ENCODE data around the gene RASSF4. TPM values are rescaled to one million over a fixed set of nuclear protein-coding genes. Genes with fewer than 3 reads are reported as not detected.

Gene RASSF4
- total RNA-seq, 2 experiments from 2014 or later, result 1.1 to 2.2 TPM

DNA sequence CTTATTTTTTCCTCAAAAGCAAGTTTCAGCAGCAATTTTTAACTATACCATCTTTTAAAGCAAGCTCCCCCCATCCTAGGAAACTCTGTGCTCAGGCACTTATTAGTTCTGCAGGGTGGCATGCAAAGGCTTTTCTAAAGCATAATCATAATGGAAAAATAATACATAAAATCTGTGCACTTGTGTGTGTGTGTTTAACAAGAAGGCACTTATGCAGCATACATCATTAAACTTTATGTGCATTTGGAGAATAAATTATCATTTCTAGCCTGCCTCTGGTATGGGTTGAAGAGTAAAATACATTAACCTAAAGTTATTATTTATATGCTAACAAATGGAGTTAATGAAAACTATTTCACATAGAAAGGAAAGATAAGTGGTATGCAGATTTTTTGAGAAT, 5.6 kb upstream of the RASSF4 start:
- Mint-ChIP-seq H3K36me3 (ENCODE audit: low read depth) (peaks cover 9% of the 10 kb centered on the region), H3K27me3 (ENCODE audit: low read depth) (no peaks in the 10 kb centered on the region), H3K27ac (no peak overlapping the region), H3K9me3 (peaks cover 2% of the 10 kb centered on the region), H3K4me3 (no peak overlapping the region), H3K4me1 (ENCODE audit: low read depth) (peaks cover 12% of the 10 kb centered on the region)
- intact Hi-C loops (cut with micrococcal nuclease), result no loop called here
- DNase-seq, result no peak
- CTCF ChIA-PET, result interaction anchor here (2.8 kb wide), 1 partner anchor 21 kb away, joined by 10 read pairs; no protein-coding TSS in a partner anchor

DNA sequence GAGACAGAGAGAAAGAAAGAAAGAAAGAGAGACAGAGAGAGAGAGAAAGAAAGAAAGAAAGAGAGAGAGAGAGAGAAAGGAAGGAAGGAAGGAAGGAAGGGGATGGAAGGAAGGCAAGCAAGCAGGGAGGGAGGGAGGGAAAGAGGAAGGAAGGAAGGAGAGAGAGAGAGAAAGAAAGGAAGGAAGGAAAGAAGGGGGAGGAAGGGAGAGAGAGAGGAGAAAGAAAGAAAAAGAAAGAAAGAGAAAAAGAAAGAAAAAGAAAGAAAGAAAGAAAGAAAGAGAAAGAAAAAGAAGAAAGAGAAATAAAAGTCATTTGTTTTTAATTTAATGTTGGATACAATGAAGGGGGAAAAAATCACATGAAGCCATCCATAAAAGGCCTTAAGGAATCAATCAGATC, 4.6 kb upstream of the RASSF4 start:
- intact Hi-C loops (cut with micrococcal nuclease), result no loop called here
- Mint-ChIP-seq H3K4me1 (ENCODE audit: low read depth) (peaks cover 12% of the 10 kb centered on the region), H3K36me3 (ENCODE audit: low read depth) (peaks cover 9% of the 10 kb centered on the region), H3K27me3 (ENCODE audit: low read depth) (no peaks in the 10 kb centered on the region), H3K27ac (no peak overlapping the region), H3K9me3 (peaks cover 2% of the 10 kb centered on the region), H3K4me3 (no peak overlapping the region)
- no peak for DNase-seq
- CTCF ChIA-PET, result no interaction called here

DNA sequence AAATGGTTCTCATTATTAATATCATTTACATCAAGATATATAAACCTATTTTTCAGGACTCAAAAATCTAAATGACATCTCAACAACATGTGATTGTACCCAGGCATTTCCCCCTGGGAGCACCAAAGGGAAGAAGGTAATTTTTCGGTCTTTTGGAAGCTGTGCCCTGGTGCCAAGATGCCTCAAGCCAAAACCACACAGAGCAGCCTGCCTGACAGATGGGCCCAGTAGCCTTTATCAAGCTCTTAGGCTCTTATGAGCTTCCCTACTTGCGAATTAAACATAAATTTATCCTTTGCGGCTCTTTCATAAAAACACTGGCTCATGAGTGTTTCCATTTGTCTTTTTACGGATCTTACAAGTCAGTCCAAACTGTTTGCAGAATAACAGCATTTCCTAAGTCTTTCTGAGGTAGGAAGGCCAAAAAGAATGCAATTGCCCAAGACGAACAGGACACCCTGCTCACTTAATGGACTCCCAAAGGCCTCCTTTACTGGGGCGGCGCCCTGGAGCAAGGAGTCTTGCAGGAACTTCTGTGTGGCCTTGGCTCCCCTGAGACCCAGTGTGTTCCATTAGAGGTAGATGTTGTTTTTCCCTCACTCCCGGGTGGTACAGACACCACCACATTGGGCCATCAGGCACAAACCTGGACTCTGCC, 4.1 kb upstream of the RASSF4 start:
- H3K4me1 Mint-ChIP-seq (ENCODE audit: low read depth), result peaks cover 18% of the 10 kb centered on the region
- peaks cover 2% of the 10 kb centered on the region for H3K9me3 Mint-ChIP-seq
- no peaks in the 10 kb centered on the region for H3K27me3 Mint-ChIP-seq (ENCODE audit: low read depth)
- no peak for DNase-seq
- H3K4me3 Mint-ChIP-seq, result no peak overlapping the region
- CTCF ChIA-PET, result interaction anchor here (0.6 kb wide), 1 partner anchor 1349 kb away, joined by 4 read pairs; no protein-coding TSS in a partner anchor
- intact Hi-C loops (cut with micrococcal nuclease), result no loop called here
- H3K27ac Mint-ChIP-seq, result no peak overlapping the region
- peaks cover 9% of the 10 kb centered on the region for H3K36me3 Mint-ChIP-seq (ENCODE audit: low read depth)

DNA sequence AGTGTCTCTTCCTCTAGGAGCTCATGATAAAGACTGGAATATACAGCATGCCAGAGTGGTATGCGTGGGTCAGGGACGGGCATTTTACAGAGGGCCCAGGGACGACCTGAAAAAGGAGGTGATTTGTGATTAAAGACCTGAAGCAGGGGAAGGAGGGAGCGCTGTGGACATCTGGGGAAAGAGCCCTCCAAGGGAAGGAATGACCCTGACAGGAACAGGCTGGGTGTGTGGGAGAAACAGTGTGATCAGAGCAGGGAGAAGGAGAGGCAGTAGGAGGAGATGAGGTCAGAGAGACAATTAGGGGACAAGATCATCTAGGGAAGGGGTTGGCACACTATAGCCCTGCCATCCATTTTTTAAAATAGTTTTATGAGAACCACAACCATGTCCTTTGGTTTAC, 3.4 kb upstream of the RASSF4 start:
- CTCF ChIA-PET, result no interaction called here
- H3K27me3 Mint-ChIP-seq (ENCODE audit: low read depth), result no peaks in the 10 kb centered on the region
- H3K4me3 Mint-ChIP-seq, result no peak overlapping the region
- peaks cover 9% of the 10 kb centered on the region for H3K36me3 Mint-ChIP-seq (ENCODE audit: low read depth)
- DNase-seq, result no peak
- intact Hi-C loops (cut with micrococcal nuclease), result no loop called here
- no peak overlapping the region for H3K27ac Mint-ChIP-seq
- H3K4me1 Mint-ChIP-seq (ENCODE audit: low read depth), result peaks cover 18% of the 10 kb centered on the region
- H3K9me3 Mint-ChIP-seq, result peaks cover 2% of the 10 kb centered on the region

DNA sequence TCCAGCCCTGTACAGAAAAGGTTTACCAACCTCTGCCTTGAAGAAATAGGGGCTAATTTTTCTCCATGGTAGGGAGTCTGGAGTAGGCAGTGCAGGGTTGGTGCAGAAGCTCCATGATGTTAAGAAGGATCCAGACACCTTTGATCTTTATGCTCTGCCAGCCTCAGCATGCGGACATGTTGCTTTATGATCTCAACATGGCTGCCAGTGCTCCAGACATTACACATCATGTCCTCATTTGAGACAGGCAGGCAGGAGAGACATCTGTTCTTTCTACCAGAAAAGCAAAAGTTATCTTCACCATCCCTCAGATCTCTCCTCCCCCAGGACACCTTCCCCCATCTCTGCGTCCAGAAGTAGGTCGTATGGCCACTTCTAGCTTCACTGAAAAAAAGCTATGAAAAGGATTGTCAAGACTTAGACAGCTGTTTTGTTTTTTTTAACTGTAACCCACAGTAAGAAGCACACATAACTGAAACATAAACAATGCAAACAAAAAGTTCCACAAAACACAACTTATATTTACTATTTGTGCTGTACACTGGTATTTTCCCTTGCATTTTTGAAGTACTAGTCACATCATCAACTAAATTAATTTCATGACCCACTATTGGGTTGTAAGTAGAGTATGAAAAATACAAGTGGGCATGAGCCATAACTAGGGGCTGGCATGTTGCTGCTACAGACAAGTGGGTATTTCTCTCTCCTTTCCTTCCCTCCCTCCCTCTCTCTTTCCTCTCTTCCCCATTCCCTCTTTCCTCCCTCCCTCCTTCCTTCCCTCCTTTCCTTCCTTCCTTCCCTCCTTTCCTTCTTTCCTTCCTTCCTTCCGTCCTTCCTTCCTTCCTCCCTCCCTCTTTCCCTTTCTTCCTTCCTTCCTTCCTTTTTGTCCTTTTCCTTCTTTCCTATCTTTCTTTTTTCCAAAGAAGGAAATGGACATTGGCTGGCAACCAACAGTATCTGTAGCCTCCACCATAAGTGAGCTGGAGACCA, 2.6 kb upstream of the RASSF4 start:
- DNase-seq, result no peak
- intact Hi-C loops (cut with micrococcal nuclease), result no loop called here
- Mint-ChIP-seq H3K27ac (no peak overlapping the region), H3K9me3 (peaks cover 2% of the 10 kb centered on the region), H3K27me3 (ENCODE audit: low read depth) (no peaks in the 10 kb centered on the region), H3K4me3 (no peak overlapping the region), H3K36me3 (ENCODE audit: low read depth) (peaks cover 9% of the 10 kb centered on the region), H3K4me1 (ENCODE audit: low read depth) (peaks cover 18% of the 10 kb centered on the region)
- CTCF ChIA-PET, result no interaction called here

DNA sequence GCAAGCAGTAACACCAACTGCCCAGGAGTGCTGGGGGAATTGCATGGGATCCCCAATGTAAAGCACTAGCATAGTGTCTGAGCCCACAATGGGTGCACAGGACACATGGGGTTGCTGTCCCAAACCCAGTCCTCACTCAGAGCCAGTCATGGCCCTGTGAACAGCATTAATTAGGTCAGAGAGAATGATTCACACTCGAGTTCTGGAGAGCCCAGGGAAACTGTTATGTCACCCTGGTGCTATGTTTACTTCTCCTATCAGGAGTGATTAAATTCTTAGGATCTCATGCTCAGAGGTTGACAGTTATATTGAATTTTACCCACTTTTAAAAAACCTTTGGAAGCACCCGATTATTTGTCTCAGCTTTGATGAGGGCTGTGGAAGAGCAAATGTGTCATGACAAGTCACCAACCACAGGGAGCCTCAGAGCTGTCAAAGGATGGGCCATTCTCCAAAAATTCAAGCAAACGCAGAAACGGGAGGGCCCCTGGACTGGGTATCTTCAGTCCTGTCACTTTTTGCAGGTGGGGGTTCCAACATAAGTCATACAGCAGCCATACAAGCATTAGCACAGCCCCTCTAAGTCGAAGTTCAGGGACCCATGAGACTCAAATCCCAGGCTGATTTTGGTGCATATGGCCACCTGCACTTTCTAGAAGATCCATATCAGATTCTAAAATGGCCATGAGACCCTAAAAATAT, 1.3 kb upstream of the RASSF4 start:
- H3K27me3 Mint-ChIP-seq (ENCODE audit: low read depth), result no peaks in the 10 kb centered on the region
- intact Hi-C loops (cut with micrococcal nuclease), result loop anchor here (2.0 kb wide), 2 partner anchors 26 to 42 kb away; partner anchors contain the start of gene ZNF22
- H3K4me1 Mint-ChIP-seq (ENCODE audit: low read depth), result peaks cover 18% of the 10 kb centered on the region
- peaks cover 9% of the 10 kb centered on the region for H3K36me3 Mint-ChIP-seq (ENCODE audit: low read depth)
- H3K27ac Mint-ChIP-seq, result no peak overlapping the region
- no peak for DNase-seq
- CTCF ChIA-PET, result no interaction called here
- H3K9me3 Mint-ChIP-seq, result peaks cover 2% of the 10 kb centered on the region
- H3K4me3 Mint-ChIP-seq, result peak overlapping the region; percentile 80

DNA sequence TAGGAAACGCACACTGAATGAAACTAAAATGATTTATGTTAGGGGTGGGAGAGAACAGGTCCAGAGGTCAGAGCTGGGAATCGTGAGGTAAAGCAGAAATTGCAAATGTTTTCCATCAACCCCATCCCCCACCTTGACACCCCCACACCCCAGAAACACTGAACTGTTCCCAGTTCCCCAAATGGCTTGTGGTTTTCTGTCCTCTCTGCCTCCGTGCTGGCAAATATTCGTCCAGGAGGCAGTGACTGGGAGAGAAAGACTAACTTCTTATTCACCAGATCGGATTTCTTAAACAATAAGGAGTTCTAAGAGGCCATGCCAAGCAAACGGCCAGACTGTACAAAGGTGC, 730 bp upstream of the RASSF4 start:
- Mint-ChIP-seq H3K27ac (peak overlapping the region; percentile 48), H3K4me3 (peak overlapping the region; percentile 80), H3K4me1 (ENCODE audit: low read depth) (peaks cover 18% of the 10 kb centered on the region), H3K9me3 (peaks cover 2% of the 10 kb centered on the region), H3K27me3 (ENCODE audit: low read depth) (no peaks in the 10 kb centered on the region), H3K36me3 (ENCODE audit: low read depth) (peaks cover 9% of the 10 kb centered on the region)
- intact Hi-C loops (cut with micrococcal nuclease), result loop anchor here (1.0 to 2.0 kb wide), 3 partner anchors 16 to 42 kb away; partner anchors contain the start of gene ZNF22
- CTCF ChIA-PET, result no interaction called here
- no peak for DNase-seq

DNA sequence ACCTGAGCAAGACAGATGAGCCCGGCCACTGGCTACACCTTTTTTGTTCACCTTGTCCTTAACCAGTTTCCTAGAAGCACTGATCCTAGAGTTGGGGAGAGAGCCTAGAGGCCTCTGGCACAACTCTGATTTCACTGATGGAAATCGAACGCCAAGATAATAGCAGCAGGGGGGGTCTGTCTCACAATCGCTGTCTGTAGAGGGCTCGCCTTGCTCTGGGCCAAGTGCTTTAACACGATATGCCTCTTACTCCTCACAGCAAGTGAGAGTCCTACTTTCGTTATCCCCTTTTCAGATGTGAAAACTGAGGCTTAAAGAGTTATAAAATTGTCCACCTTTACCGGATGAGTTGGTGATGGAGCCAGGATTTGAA, 472 bp downstream of the RASSF4 start:
- H3K9me3 Mint-ChIP-seq, result peaks cover 2% of the 10 kb centered on the region
- CTCF ChIA-PET, result interaction anchor here (0.9 kb wide), 1 partner anchor 27 kb away, joined by 4 read pairs; no protein-coding TSS in a partner anchor
- no peak for DNase-seq
- peak overlapping the region; percentile 80 for H3K4me3 Mint-ChIP-seq
- H3K4me1 Mint-ChIP-seq (ENCODE audit: low read depth), result peaks cover 16% of the 10 kb centered on the region
- intact Hi-C loops (cut with micrococcal nuclease), result loop anchor here (10.0 kb wide), 1 partner anchor 1145 kb away; no protein-coding TSS in a partner anchor
- peaks cover 8% of the 10 kb centered on the region for H3K36me3 Mint-ChIP-seq (ENCODE audit: low read depth)
- no peak overlapping the region for H3K27ac Mint-ChIP-seq
- no peaks in the 10 kb centered on the region for H3K27me3 Mint-ChIP-seq (ENCODE audit: low read depth)

DNA sequence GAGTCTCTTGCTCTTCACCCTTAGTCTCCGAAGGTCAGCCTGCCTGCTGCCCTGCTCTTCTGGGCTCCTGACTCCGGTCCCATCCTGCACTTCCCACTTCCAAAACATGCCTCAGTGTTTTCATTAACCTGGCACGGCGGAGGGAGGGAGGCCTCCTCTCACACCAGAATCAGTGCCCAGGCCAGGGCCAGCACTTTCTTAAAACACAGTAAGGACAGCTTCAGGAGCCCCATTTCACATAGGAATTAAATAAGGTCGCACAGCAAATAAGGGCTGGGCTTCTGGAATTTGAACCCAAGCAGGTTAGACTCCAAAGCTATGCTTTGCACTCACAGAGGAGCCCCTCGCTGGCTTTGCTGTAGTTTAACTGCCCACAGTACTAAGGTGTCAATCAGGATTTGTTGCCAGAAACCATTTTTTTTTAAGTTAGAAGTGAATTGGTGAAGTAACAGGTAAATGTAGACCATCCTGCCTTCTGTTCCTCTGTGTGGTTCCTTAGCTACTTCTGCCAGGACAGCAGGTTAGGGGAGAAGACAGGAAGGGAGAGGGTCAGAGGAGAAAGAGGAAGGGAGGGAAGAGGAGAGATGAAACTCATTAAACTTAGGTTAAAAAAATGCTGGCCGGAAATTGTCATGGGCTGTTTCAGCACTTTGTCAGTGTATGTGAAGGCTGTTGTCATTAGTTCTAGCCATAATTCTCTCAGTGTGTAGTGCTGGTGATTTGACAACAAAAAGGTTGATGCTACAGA, 1.1 kb downstream of the RASSF4 start:
- Mint-ChIP-seq H3K27ac (no peak overlapping the region), H3K27me3 (ENCODE audit: low read depth) (no peaks in the 10 kb centered on the region), H3K4me3 (no peak overlapping the region), H3K36me3 (ENCODE audit: low read depth) (peaks cover 8% of the 10 kb centered on the region), H3K9me3 (peaks cover 2% of the 10 kb centered on the region), H3K4me1 (ENCODE audit: low read depth) (peaks cover 18% of the 10 kb centered on the region)
- intact Hi-C loops (cut with micrococcal nuclease), result loop anchor here (10.0 kb wide), 1 partner anchor 1146 kb away; no protein-coding TSS in a partner anchor
- no peak for DNase-seq
- CTCF ChIA-PET, result interaction anchor here (0.9 kb wide), 2 partner anchors 28 to 44 kb away, joined by 4 read pairs; no protein-coding TSS in a partner anchor

DNA sequence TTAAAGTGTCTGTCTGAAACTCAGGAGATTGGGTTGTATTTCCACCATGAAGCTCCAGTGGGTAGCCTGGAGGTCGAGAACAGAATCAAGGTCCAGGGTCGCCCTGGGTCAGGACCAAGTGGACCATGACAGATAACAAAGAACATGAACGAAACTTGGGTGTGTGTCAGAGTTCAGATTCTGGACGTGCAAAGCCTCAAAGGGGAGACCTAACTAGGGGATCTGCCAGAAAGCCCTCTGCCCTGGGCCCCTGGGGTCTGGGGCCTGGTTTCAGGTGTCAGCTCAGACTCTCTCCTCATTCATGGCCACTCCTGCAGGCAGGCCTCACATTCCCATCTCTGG, 1.6 kb downstream of the RASSF4 start:
- no peaks in the 10 kb centered on the region for H3K27me3 Mint-ChIP-seq (ENCODE audit: low read depth)
- H3K36me3 Mint-ChIP-seq (ENCODE audit: low read depth), result peaks cover 6% of the 10 kb centered on the region
- intact Hi-C loops (cut with micrococcal nuclease), result loop anchor here (10.0 kb wide), 1 partner anchor 1146 kb away; no protein-coding TSS in a partner anchor
- H3K4me1 Mint-ChIP-seq (ENCODE audit: low read depth), result peaks cover 21% of the 10 kb centered on the region
- H3K9me3 Mint-ChIP-seq, result peaks cover 2% of the 10 kb centered on the region
- H3K4me3 Mint-ChIP-seq, result no peak overlapping the region
- CTCF ChIA-PET, result interaction anchor here (0.9 kb wide), 2 partner anchors 29 to 43 kb away, joined by 4 read pairs; no protein-coding TSS in a partner anchor
- no peak overlapping the region for H3K27ac Mint-ChIP-seq
- no peak for DNase-seq

DNA sequence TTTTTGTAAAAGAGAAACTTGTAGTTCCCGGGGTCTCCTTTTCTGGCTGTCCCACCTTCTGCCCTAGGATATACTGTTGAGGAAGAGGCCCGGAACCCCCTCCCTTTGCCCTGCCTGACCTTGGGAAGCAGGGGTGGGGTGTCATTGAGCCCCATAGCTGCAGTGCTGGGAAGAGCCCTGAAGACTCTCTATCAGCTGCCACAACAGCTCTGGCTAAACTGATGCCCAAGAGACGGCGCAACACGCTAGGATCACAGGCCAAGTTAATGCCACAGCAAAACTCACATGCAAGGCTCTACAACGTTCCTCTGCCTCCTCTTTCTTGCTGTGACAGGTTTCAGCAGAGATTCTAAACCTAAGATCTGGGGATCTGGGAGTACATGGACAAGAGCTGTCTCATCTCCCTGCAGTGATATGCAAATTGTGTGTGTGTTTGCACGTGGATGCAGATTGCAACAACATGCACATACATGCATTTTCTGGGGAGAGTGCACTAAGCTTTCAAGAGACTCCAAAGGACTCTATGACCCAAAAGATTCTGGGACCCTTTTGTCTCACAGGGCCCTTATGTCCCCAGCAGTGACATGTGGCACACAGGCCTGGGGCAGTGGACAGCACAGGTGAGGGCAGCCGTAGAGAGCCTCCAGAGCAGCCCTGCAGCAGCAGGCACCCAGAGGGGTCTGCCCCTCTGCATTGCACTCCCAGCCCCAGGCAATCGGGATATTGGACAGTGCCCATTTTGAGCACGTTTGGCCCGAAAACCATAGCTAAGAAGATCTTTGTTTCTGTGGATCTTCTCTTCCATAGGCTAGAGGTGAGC, 2.5 kb downstream of the RASSF4 start:
- H3K9me3 Mint-ChIP-seq, result no peaks in the 10 kb centered on the region
- intact Hi-C loops (cut with micrococcal nuclease), result loop anchor here (10.0 kb wide), 1 partner anchor 1147 kb away; no protein-coding TSS in a partner anchor
- CTCF ChIA-PET, result interaction anchor here (1.3 kb wide), 1 partner anchor 16 kb away, joined by 3 read pairs; the partner anchor contains the start of gene DEPP1

More for the DNA sequence above, 2.5 kb downstream of the RASSF4 start:
- H3K27me3 Mint-ChIP-seq (ENCODE audit: low read depth), result no peaks in the 10 kb centered on the region
- peaks cover 26% of the 10 kb centered on the region for H3K4me1 Mint-ChIP-seq (ENCODE audit: low read depth)
- peaks cover 1% of the 10 kb centered on the region for H3K36me3 Mint-ChIP-seq (ENCODE audit: low read depth)
- no peak overlapping the region for H3K4me3 Mint-ChIP-seq
- no peak for DNase-seq
- no peak overlapping the region for H3K27ac Mint-ChIP-seq

Measured in activated naive CD4-positive, alpha-beta T cell treated with anti-CD3 and anti-CD28 coated beads for 36 hours (primary cell).